Activated T-cell treated with anti-CD3 and anti-CD28 coated beads, Interleukin-2, amount 50 U/mL, for 1 hour (primary cell): ENCODE measurements around the gene NTRK3.
"Not testable (repeated sequence)": the region's sequence is repeated elsewhere in the genome, so short reads cannot be mapped to it uniquely, and the experiment has no call there.

ENCODE experiments used
- DNase-seq: peaks from one replicate; pipeline ENCODE4 v3.0.0-alpha.2; 2020

The NTRK3 gene

GRCh38 chr15:88115486-88116152 lies 140.9 kb downstream of the NTRK3 start:
- no peak for DNase-seq

- no peak for DNase-seq
Measured at GRCh38 chr15:88113613-88114308, 142.8 kb downstream of the NTRK3 start.

- DNase-seq, result no peak
Measured at GRCh38 chr15:88108991-88109390, 147.5 kb downstream of the NTRK3 start.

GRCh38 chr15:88108477-88108876 lies 148.1 kb downstream of the NTRK3 start:
- no peak for DNase-seq

- DNase-seq, result no peak
Measured at GRCh38 chr15:88106074-88106473, 150.5 kb downstream of the NTRK3 start.

- no peak for DNase-seq
Measured at GRCh38 chr15:88104357-88104756, 152.2 kb downstream of the NTRK3 start.

GRCh38 chr15:88100181-88100580 lies 156.4 kb downstream of the NTRK3 start:
- no peak for DNase-seq

GRCh38 chr15:88098361-88098760 lies 158.2 kb downstream of the NTRK3 start:
- no peak for DNase-seq

GRCh38 chr15:88091444-88092016 lies 165.0 kb downstream of the NTRK3 start:
- DNase-seq, result no peak

- no peak for DNase-seq
Measured at GRCh38 chr15:88090481-88091011, 166.0 kb downstream of the NTRK3 start.

- DNase-seq, result no peak
Measured at GRCh38 chr15:88089731-88090130, 166.8 kb downstream of the NTRK3 start.

GRCh38 chr15:88089024-88089620 lies 167.4 kb downstream of the NTRK3 start:
- no peak for DNase-seq

- DNase-seq, result no peak
Measured at GRCh38 chr15:88083811-88084760, 172.5 kb downstream of the NTRK3 start.

GRCh38 chr15:88080616-88081015 lies 175.9 kb downstream of the NTRK3 start:
- no peak for DNase-seq

GRCh38 chr15:88077296-88078020 lies 179.1 kb downstream of the NTRK3 start:
- no peak for DNase-seq

- DNase-seq, result no peak
Measured at GRCh38 chr15:88076328-88076727, 180.2 kb downstream of the NTRK3 start.

- DNase-seq, result no peak
Measured at GRCh38 chr15:88075102-88075501, 181.4 kb downstream of the NTRK3 start.

GRCh38 chr15:88074386-88074785 lies 182.2 kb downstream of the NTRK3 start:
- no peak for DNase-seq

- DNase-seq, result no peak
Measured at GRCh38 chr15:88073391-88073691, 183.2 kb downstream of the NTRK3 start.

GRCh38 chr15:88072598-88073390 lies 183.7 kb downstream of the NTRK3 start:
- DNase-seq, result no peak

GRCh38 chr15:88072133-88072532 lies 184.4 kb downstream of the NTRK3 start:
- not testable (repeated sequence) for DNase-seq
